Hematopoietic multipotent progenitor cell treated with erythropoietin and hydrocortisone succinate and interleukin-3 and kit ligand, for 8 days (in vitro differentiated cells): ENCODE measurements around the gene PRDX5.

Experiments used
- DNase-seq: peaks from one replicate; pipeline ENCODE4 v3.0.0-alpha.2; 2015

PRDX5 gene

GRCh38 chr11:64327993-64328392 is 10.1 kb downstream of the PRDX5 start:
- no peak for DNase-seq

DNA sequence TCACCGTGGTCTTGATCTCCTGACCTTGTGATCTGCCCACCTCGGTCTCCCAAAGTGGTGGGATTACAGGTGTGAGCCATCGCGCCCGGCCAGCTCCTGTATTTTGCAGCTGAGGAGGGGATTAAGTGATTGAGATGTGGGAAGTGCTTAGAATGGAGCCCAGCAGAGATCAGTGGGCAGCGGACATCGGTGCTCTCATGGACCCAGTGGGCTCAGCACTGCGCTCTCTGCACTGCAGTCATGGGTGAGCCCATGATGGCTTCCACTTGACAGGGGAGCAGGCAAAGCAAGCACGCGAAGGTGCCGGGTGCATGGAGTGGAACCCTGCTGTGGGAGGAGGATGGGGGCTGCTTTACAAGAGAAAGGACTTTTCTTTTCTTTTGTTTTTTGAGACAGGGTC is 13.0 kb downstream of the PRDX5 start:
- no peak for DNase-seq

- DNase-seq, result peak; percentile 95
These were observed 13.8 kb downstream of the PRDX5 start for GRCh38 chr11:64331569-64332371.

GRCh38 chr11:64333556-64333955 is 15.6 kb downstream of the PRDX5 start:
- DNase-seq, result peak; percentile 34

- peak; percentile 99 for DNase-seq
These were observed 17.1 kb downstream of the PRDX5 start for GRCh38 chr11:64334764-64335735.

DNA sequence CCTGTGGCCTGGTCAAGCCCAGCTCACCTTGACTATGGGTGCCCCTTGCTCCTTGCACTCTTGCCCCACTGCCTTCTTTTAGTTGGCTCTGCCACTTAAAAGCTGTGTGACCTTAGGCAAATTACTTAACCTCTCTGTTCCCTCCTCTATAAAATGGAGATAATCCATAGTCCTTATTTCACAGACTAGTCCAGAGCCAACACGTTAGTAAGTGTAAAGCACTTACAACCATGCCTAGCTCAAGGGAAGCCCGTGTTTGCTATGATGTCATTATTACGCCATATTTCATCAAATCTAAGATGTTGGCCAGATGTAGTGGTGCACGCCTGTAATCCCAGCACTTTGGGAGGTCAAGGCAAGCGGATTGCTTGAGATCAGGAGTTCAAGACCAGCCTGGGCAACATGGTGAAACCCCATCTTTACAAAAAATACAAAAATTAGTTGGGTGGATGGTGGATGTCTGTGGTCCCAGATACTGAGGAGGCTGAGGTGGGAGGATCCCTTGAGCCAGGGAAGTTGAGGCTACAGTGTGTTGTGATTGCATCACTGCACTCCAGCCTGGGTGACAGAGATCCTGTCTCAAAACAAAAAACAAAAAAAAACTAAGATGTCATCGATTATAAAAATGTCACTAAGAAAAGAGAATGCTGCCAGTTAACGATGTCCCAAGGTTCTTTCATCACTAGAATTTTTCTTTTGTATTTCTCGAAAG is 19.8 kb downstream of the PRDX5 start:
- no peak for DNase-seq

GRCh38 chr11:64338716-64339115 is 20.8 kb downstream of the PRDX5 start:
- no peak for DNase-seq

DNA sequence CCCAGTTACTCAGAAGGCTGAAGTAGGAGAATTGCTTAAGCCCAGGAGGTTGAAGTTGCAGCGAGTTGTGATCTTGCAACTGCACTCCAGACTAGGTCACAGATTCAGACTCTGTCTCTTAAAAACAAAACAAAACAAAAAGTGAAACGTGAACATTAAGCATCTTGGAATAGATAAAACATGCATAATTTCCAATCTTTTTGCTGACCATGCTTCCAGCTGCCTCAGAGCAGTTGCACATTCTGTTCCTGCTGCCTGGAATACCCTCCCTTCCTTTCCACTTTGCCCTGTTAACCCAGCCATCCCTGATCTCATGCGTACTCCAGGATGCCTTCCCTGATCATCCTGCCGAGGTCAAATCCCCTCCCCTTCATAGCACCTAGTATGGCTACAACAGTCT is 21.4 kb downstream of the PRDX5 start:
- no peak for DNase-seq

GRCh38 chr11:64339754-64340408 is 22.0 kb downstream of the PRDX5 start, which contains the start of gene CCDC88B:
TSS of gene CCDC88B (plus strand) at chr11:64340204. CDS start at chr11:64340267, 63 bp downstream.
- DNase-seq, result no peak

GRCh38 chr11:64340671-64341335 is 22.9 kb downstream of the PRDX5 start:
- DNase-seq, result peak; percentile 45

GRCh38 chr11:64341429-64341828 is 23.5 kb downstream of the PRDX5 start:
- no peak for DNase-seq

DNA sequence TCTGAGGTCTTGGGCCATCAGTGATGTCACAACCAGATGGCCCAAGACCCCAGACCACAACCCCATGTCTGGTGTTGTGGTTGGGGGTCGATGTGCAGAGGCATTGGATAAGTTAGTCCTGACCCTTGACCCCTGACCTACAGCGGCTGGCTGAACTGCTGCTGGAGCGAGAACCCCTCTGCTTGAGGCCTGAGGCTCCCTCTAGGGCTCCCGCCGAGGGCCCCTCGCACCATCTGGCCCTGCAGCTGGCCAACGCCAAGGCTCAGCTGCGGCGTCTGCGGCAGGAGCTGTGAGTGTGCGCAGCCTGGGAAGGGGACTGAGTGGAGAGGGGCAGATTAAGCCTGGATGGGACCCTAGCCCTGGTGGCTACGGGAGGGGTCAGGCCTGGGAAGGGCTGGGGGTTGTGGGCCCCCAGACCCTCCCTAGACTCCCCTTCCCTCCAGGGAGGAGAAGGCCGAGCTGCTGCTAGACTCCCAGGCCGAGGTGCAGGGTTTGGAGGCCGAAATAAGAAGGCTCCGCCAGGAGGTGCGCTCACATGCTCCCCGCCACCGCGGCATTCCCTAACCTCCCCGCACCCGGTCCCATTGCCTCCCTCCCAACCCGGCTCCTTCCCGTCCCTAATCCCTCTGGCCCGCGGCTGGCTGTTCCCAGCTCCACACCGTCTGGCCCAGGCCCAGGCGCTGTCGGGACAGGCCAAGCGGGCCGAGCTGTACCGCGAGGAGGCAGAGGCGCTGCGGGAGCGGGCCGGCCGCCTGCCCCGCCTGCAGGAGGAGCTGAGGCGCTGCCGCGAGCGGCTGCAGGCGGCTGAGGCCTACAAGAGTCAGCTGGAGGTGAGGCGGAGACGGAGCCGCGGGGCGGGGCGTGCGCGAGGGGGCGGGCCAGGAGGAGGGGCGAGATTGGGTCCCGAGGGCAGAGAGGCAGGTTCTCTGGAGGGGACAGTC is 24.2 kb downstream of the PRDX5 start:
- DNase-seq, result peak; percentile 89

- no peak for DNase-seq
These were observed 25.2 kb downstream of the PRDX5 start for GRCh38 chr11:64342869-64343745.

DNA sequence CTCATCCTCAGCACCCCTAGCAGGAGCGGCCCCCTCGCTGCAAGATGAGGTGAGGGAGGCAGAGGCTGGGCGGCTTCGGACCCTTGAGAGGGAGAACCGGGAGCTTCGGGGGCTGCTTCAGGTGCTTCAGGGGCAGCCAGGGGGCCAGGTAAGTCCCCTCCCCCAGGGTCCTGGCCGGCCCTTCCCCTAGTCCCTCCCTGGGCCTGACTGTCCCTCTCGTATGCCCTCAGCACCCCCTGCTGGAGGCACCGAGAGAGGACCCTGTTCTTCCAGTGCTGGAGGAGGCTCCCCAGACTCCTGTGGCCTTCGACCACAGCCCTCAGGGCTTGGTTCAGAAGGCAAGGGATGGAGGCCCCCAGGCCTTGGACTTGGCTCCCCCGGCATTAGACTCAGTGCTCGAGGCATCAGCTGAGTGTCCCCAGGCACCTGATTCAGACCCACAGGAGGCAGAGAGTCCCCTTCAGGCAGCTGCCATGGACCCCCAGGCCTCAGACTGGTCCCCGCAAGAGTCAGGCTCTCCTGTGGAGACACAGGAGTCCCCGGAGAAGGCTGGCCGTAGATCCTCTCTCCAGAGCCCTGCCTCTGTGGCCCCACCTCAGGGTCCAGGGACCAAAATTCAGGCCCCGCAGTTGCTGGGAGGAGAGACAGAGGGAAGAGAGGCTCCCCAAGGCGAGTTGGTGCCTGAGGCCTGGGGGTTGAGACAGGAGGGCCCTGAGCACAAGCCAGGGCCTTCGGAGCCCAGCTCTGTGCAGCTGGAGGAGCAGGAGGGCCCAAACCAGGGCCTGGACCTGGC is 26.0 kb downstream of the PRDX5 start:
- DNase-seq, result peak; percentile 50

GRCh38 chr11:64344787-64345186 is 26.9 kb downstream of the PRDX5 start:
- DNase-seq, result no peak

DNA sequence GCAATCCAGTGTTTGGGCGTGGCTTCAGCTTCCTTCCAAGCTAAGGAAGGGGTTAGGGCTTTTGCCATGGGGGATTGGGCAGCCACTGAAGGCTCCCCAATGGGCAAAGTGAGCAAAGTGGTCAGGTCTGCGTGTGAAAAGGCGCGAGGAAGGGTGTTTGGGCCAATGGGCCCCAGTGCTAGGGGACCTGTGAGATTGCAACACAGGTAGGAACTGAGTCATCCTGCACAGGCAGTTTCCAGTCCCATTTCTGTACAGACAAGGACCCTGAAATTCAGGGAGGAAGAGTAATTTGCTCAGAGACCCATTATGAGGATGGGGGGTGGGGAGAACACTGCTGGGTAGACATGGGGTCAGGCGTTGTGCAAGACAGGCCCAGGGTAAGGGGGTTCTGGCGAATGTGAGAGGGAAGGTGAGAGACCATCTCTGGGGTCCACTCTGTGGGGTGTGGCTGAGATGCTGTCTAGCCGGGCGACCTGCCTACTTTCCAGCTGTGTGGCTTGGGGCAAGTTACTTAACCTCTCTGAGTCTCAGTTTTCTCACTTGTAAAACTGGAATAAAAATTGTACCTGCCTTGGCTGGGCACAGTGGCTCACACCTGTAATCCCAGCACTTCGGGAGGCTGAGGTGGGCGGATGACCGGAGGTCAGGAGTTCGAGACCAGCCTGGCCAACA is 29.4 kb downstream of the PRDX5 start:
- DNase-seq, result no peak

- DNase-seq, result no peak
These were observed 30.6 kb downstream of the PRDX5 start for GRCh38 chr11:64348383-64349024.

DNA sequence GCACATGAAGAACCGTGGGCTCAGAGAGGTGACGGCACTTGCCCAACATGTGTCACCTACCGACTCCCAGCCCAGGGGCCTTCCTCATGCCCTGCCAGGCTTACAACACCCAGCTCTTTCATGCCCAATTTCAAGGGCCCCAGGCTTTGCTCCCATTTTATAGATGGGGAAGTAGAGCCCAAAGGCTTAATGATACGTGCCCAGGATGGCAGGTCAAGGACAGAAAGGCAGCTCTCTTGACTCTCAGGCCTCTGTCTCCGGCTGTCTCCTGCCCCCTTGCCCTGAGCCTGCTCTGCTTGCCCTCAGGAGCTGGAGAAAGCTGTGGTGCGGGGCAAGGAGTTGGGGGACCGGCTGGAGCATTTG is 31.1 kb downstream of the PRDX5 start:
- DNase-seq, result no peak
